ENCODE measurements around the gene CRACR2B.

The CRACR2B gene

DNA sequence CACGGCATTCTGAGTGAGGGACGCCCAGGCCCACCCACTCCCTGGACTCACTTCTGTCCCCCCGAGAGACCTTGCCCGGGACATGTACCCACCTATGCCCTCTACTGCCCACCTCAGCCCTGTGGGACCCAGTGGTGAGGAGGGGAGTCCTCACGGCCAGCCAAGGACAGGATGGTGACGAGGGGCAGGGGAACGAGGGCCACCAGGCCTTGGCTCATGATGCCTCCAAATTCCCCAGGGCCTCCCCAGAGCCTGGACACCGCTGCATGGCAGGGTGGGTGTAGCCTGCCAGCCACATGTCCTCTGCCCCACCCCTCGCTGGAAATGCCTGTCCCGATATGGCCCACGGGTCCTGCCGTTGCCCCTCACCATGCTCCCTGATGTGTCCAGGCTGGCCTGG is 41.1 kb downstream of the CRACR2B start:
- no peak for DNase-seq (ENCODE audit: low read depth)

DNA sequence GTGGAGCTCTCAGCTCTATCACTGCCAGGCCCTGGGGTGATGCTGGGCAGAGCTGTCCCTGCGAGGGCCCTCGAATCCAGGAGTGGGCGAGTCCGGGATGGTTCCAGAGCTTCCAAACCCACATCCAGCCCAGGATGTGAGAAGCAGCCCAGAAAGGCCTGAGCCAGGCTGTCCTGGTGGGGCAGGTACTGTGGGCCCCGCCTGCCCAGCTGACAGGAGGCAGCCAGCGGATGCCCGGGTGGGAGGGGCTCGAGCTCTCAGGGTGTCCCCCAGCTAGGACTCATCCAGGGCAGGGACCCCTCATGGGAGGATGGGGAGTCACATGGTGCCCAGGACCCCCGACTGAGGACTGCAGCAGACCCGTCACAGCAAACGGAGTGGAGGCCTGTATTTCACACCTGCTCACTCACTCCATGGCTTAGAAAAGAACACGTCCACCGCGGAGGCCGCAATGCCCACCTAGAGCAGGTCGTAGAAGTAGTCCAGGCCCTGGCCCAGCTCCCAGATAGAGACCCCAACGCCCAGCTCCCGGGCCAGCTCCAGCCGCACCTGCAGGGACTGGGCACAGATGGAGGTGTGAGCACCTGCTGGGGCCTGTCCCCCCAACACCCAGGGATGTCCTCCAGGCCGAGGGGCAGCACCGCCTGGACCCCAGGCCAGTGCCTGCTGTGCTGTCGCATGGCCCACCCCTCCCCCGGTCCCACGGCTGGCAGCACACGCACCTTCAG is 41.8 kb downstream of the CRACR2B start:
- DNase-seq (ENCODE audit: low read depth) = no peak

DNA sequence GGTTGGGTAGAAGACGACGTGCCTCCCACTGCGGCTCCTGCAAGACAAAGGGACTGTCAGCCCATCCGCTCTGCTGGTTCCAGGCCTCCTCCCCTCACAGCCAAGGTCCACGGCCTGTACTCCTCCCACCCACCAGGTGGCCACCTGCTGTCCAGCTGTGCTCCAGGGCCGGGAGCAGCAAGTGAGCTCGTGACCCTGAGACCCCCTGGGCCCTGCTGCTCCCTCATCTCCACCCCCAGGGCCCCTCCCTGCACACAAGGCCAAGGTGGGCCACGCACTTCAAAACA is 42.4 kb downstream of the CRACR2B start:
- no peak for DNase-seq (ENCODE audit: low read depth)

DNA sequence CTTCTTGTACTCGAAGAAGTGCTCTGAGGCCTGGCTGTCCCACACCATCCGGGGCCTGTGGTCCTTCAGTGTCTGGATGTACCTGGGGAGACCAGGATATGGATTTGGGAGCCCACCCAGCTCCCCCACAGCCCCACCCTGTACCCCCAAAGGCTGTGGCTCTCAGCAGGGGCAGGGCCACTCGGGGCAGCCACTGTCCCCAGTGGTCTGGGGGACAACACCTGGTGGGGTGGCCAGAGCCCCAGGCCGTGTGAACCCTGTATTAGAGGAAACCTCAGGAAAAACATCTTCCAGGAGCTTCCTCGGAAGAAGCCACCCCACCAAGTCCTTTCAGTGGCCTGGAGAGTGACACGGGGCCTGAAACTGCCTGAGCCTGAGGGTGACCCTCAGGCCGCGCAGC is 42.7 kb downstream of the CRACR2B start:
- DNase-seq (ENCODE audit: low read depth) = no peak

- no peak for DNase-seq (ENCODE audit: low read depth)
Observed at GRCh38 chr11:871472-871871, 43.8 kb downstream of the CRACR2B start.

DNA sequence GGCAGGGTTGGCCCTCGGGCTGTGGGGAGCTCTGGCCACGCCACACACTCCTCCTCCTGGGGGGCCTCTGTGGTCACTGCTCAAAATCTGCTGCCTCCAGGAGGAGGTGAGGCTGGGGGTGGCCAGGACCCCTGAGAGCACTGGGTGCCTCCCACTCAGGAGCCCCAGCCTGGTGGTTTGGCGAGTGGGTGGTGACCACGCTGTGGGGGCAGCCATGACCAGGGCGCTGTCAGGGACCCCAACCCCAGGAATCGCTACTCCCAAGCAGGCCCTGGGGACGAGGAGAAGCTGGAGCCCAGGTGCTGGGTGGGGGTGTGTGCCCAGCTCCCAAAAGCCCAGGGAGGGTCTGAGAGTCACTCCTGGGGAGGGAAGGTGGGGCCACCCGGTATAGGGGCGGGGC is 45.1 kb downstream of the CRACR2B start:
- DNase-seq (ENCODE audit: low read depth) = no peak

GRCh38 chr11:873706-874105 is 46.0 kb downstream of the CRACR2B start:
- DNase-seq (ENCODE audit: low read depth) = no peak

GRCh38 chr11:875203-875602 is 47.5 kb downstream of the CRACR2B start:
- DNase-seq (ENCODE audit: low read depth) = no peak

DNA sequence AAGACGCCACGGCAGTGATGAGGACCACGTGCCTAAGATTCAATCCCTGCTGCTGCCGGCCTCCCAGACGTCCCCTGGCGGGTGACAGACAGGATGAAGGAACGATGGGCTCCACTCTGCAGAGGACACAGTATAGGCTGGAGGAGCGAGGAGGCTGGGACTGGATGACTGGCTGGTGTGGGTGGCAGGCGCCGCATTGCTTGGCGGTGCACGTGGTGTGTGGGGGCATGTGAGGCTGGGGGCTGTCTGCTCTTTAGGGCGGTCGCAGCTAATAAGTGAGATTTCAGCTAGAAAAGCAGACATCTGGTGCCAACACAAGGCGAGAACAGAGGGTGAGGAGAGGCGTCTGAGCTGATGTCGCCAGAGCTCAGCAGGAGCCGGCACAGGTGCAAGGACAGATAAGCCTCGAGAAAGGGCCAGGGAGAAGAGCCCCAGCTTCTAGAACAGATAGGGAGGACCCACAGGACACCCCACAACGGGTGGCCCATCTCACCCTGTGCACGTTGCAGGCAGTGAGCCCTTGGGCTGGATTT is 48.1 kb downstream of the CRACR2B start:
- no peak for DNase-seq (ENCODE audit: low read depth)

- DNase-seq (ENCODE audit: low read depth) = no peak
Observed at GRCh38 chr11:876545-876944, 48.8 kb downstream of the CRACR2B start.

DNA sequence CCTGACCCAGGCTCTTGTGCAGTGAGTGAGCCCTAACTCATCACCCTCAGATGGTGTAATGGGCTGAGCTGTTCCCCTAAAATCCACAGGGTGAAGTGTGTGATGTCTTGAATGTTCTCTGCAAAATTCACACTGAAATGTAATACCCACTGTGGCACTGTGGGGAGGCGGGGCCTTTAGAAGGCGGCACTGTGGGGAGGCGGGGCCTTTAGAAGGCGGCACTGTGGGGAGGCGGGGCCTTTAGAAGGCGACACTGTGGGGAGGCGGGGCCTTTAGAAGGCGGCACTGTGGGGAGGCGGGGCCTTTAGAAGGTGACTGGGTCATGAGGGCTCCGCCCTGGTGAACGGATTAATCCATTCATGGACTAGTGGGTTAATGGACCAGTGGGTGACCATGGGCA is 49.8 kb downstream of the CRACR2B start:
- no peak for DNase-seq (ENCODE audit: low read depth)

DNA sequence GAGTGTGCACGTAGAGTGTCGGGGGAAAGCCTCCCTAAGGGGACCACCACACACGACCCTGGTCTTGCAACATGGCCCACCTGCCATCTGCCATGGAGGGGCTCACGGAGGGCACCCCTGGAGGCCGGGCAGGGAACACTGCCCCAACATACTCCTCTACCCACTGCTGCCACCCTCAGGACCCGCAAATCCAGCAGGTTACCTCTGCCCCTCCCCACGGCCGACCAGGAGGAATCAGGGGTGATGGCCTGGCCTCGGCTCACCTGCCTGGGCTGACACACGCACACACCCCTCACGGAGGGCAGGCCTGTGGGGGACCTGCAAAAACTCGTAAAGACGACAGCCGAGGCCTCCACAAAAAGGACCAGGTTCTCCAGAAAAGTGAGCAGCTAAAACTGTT is 52.7 kb downstream of the CRACR2B start:
- no peak for DNase-seq (ENCODE audit: low read depth)
